GM21737 (cell line): ENCODE results near the gene DNLZ.

Source experiments
- ATAC-seq: cut with Tn5 transposase; IDR thresholded peaks from one replicate; pipeline ENCODE4 v1.9.1; 2021; ENCODE audit warnings: mild to moderate bottlenecking, moderate library complexity; ENCODE audit not compliant: unreplicated experiment

DNLZ gene

DNA sequence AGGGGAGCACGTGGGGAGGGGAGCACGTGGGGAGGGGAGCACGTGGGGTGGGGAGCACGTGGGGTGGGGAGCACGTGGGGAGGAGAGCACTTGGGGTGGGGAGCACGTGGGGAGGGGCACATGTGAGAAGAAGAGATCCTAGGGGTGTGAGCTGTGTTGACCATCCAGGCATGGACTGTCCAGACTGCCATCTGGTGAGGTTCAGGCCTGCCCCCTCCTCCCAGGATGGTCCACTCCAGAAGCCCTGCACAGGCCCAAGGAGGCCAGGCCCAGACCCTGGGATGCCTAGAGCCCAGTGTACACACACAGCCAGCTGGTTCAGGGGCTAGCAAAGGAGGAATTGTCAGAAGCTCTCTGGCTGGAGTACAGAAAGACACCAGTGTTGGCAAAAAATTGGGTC, 34.1 kb upstream of the DNLZ start:
- ATAC-seq: no peak

DNA sequence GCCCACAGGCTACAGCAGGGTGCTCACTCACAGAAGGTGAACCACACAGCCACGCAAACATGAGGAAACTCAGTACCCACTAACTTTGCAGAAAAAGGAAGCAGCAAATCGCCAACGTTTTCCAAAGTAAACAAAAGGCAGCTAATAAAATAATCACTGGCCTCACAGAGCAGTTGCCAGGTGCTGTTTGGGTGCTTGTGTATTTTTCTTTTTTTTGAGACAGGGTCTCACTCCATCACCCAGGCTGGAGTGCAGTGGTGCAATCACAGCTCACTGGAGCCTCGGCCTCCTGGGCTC, 32.6 kb upstream of the DNLZ start:
- no peak for ATAC-seq

DNA sequence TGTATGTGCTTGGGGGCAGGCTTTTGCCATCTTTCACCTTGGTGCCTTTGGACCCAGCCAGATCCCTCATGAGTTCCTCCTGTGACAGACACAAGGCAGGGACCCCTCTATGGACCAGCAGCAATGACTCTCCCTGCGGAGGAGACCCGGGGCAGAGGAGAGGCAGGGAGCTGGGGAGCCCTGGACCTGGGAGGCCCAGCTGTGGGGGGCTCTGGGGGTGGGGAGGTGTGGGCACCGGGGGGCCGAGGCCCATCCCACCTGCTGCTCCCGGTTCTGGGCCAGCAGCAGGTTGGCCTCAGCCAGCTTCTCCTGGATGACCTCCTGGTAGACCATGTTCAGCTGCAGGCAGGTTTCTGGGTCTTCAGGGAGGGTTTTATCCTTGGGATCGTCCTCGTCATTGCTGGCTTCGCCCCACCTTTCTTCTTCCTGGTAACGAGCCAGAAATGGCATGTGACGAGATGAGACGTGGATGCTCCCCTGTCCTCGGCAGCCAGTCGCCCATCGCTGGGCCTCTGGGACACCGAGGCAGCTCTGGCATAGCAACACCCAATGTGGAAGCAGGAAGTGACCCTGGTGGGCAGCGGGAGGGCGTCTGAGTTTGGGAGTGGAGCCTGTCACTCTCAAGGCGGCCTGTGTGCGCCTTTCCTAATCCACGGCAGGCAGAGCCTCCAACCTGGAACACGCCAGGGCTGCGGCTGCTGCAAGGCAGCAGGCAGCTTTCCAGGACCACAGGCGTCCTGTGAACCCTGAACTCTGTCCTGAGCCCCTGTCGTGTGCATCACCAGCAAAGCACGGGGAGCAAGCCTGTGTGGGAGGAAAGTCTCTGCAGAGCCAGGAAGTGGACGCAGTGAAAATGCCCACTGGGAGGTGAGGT, 32.0 kb upstream of the DNLZ start:
- no peak for ATAC-seq

DNA sequence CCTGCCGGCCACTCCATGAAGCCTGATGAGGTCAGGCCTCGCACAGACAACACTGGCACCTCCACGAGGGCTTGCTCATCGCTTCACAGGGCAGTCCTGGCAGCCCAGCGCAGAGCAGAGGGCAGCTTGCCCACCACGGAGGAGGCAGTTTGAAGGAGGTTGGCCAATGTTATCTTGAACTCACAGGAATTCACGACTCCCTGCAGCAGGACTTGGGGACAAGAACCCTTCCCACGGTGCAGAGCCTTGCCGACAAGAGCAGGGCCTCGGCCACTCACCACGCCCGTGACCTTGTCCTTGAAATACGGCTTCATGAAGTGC, 31.4 kb upstream of the DNLZ start:
- no peak for ATAC-seq

DNA sequence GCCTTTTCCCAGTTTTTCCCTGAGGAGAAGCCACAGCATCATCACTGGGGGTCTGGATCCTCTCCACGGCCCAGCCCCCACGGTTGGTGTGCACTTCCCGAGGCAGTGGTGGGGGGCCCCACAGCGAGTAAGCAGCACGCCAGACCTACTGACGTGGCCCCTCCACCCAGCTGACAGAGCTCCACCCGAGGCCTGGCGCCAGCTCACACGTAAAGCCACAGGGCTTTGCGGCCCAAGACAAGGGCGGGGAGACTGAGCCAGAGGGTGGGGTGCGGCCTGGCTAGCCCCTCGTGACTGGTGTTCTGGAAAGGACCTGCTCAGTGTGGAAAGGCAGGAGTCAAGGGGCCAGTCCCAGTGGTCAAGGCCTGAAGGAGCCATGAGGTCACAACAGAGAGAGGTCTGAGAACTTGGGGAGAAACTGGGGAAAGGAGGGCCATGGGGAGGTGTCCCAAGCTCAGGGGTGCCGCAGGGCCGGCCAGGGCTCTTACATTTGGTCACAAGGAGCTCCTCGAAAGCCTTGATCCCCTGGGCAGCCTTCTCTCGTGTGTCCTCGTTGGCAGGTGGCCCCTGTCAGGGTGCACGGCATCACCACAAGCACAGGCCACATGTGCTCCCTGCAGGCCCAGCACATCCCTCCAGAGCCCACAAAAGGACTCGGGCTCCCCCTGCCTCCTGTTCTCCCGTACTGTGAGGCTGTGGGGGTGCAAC, 30.9 kb upstream of the DNLZ start:
- ATAC-seq: no peak

DNA sequence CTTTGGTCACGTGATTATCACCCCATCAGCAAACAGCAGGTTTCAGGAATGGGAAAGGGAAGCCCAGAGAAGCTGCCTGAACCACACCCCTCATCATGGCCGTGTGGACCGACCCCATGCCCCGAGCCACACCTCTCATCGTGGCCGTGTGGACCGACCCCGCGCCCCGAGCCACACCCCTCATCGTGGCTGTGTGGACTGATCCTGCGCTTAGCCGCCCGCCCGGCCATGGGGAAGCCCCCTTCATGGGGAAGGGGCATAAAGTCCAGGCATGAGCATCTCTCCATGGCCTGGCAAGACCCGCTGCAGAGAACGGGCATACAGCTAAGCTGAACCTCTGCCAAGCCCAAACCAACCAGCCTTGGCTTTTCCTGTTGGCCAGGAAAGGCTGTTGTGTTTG, 30.0 kb upstream of the DNLZ start:
- ATAC-seq: no peak

DNA sequence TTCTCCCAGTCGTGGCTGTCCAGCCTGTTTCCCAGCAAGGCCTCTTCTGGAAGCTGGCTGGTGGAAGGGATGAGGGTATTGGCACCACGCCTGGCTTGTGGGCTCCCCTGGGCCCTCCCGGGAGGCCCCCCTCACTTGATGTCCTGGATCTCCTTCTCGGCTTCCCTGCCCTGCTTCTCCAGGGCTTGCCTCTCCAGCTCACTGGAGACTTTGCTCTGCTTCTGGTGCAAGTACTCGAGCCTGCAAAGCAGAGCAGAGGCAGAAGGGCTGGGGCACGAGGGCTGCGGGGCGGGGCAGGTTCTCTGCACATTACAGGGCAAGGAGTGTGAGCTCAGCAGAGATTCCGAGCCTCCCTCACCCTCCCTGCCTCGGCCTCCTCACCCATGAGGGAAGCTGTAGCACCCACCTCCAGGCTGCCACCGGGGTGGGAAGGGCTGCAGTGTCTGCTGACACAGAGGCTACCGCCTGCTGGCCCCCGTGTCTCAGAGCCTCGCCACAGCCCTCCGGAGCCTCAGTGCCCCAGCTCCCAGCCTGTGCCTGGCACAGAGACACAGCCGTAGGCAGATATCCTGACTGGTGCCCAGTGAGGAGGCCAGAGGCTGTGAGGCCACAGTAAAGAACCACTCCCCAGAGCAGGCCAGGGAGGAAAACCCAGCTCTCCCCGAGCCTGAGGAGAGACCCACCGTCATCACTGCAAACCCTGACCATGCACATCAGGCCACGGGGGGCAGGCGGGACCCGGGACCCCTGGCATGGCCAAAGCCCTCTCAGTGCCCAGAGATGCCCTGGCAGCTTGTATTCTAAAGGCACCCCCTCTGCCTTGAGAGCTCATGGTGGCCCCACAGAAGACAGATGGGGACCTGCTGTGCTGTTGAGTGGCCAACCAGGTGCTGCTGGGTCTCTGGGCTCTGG, 29.2 kb upstream of the DNLZ start:
- ATAC-seq: no peak

DNA sequence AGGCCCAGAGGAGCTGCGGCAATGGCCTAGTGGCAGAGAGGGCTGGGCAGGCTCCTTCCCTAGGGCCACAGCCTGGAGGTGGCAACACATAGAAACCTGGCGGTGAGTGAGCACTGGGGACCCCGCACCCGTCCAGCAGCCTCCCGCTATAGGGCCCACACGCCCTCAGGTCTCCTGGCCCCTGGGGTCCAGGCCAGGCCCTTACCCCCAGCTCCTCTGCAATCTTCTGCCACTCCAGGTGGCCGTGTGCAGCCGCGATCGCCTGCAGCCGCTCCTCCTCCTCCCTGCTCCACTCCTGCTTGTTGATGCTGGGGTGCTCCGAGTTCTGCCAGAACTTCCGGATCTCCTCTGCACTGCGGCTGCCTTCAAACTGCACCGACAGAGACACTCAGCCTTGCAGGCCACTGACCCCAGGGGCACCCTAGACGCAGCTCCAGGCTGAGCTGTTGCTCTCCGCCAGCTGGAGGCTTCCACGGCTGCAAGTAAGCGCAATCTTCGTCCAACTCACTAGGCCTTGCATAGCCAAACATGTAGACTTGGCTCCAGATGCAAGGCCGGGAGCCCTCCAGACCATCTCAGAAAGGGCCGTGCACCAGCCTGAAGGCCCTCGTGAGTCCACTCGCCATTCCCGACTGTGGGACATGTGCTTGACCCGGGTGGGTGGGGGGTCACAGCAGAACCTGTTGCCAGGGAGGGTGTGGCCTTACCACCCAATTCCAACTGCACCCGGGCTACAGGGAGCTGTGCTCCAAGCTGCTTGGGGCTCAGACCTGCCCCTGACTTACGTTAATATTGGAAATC, 28.4 kb upstream of the DNLZ start:
- no peak for ATAC-seq

DNA sequence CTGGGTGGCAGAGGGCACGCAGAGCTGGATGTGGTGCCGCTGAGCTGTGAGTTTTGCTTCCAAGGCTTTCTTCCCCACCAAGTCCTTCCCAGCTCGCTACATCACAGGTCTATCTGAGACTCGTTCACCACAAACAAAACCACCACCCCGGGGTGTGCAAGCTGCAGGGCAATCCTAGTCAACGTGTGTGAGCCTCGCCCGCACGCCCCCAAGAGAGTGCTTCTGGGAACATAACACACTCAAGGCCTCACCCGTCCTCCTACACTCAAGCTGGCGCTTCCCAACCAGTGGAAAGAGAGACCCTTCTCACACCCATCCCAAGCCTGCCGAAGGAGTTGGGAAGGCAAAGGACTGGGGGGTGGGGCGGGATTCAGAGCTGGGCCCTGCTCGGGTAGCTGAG, 25.9 kb upstream of the DNLZ start:
- no peak for ATAC-seq

DNA sequence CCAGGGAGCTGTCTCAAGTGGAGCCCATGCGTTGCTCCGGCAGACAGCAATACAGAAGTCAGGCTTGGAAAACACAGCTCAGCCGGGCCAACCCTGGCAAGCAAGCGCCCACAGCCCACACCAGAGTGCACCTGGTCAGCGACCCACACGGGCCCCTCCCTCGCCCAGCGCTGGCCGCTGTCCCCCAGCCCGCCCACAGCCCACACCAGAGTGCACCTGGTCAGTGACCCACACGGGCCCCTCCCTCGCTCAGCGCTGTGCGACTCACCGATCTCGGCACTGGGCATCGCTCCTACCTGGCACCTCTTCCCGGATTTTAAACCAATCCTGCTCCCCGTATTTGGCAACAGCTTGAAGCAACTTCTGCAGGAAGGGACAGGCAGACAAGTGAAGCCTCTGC, 23.7 kb upstream of the DNLZ start:
- ATAC-seq: no peak

DNA sequence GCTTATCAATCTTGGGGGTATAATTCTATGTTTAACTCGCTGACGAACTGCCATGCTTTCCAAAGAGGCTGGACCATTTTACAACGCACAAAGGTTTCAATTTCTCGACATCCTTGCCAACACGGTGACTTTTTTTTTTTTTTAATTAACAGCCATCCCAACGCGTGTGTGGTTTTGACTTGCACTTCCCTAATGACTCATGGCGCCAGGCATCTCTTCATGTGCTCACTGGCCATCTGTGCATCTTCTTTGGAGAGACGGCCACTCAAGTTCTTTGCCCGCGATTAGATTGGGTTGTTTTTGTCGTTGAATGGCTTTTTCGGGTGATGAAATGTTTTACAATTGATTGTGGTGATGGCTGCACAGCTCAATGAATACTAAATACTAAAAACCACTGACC, 22.5 kb upstream of the DNLZ start:
- ATAC-seq: no peak

DNA sequence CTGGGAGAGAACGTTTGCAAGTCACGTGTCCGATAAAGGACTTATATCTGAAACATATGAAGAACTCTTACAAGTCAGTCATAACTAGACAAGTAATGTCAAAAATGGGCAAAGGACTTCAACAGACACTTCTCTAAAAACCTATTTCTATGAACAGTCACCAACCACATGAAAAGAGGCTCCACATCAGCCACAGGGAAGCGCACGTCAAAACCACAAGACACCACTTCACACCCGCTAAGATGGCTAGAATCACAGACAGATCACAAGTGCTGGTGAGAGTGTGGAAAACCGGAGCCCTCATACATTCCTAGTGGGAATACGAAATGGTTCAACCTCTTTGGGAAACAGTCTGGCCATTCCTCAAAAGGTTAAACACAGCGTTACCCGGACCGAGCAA, 21.5 kb upstream of the DNLZ start:
- no peak for ATAC-seq

DNA sequence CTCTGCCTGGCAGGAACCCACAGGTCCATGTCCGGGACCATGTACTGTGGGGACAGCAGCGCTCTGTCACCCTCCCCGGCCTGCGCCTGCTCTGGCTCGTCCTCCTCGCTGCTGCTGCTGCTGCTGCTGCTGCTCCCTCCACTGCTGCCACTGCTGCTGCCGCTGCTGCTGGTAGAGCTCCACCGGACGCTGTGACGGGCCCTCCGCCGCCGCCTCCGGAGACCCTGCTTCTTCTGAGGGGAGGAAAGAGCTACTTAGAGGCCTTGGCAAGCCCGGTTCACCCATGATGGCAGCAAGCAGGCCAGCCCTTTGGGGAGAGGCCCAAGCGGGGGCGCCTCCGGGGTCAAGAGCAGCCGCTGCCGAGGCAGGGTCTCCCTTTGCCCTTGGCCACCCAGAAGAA, 19.9 kb upstream of the DNLZ start:
- no peak for ATAC-seq

DNA sequence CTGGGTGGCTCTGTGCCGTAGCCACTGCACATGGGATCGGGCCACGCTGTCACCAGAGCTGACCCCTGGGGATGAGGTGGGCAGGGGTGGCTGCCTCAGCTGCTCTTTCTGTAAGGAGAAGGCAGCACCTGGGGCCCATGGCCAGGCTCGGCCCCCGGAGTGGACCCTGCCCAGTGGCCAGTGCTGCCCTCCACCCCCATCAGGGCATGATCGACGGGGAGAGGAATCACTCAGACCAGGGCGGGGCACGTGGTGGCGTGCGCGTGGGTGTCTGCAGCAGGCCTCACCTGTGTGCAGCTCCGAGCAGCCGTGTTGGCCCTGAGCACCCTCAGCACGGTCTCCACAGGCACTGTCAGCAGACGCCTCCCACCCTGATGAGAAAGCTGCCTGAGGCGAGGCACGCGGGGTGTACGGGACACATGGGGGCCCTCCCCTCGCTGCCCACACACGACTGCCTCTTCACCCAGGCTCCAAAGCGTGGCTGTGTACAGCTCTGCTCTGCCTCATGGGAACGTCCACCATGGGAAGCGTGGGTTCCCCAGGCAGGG, 18.5 kb upstream of the DNLZ start:
- no peak for ATAC-seq

DNA sequence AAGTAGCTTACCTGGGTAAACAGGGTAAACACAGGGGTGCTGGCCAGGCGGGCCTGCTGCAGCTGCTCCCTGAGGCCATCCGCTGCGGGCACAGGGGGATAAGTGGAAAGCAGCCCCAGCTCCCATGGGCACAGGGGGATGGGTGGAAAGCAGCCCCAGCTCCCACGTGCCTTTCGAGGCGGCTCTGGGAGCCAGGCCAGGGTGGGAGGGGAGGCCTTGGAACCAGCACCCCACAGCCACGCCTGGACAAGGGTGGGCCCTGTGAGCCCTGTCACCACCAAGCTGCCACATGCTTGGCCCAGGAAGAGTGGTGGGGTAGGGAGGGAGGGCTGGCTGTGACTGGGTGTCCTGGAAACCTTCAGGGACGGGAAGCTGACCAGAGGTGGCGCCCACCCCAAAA, 17.8 kb upstream of the DNLZ start:
- ATAC-seq: no peak

DNA sequence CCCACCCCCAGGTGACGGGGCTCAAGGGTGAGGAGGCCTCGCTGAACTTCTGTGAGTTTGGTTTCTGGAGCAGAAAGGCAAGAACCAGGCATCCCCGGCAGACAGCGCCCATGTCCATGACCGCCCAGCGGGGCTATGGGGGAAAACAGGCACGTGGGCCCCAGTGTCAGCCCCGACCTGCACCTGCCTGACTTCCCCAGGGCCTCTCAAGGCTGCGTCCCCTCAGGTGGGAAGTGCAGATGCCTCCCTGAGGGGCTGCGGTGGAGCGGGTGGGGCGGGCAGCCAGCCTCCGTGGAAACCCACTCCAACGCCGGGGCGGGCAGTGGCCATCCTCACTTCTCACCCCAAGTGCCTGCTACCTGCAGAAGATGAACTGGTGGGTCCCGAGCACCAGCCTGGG, 16.8 kb upstream of the DNLZ start:
- ATAC-seq: no peak

DNA sequence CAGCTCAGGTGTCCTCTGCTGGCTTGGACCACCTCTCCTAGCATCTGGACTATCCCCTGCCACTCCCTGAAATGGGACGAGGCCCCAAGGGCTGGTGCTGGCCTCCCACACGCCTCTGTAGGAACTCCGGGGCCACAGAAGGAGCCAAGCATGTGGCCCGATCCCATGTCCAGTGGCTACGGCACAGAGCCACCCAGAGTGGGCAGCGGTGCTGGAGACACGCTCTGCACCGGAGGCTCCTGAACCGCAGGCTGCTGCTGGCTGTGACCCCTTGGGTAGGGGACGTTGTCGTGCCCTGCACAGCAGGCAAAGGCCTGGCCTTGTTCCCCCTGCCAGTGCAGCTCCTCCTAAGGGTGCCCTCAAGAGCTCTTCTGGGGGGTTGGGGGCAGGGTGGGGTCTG, 16.3 kb upstream of the DNLZ start:
- no peak for ATAC-seq

DNA sequence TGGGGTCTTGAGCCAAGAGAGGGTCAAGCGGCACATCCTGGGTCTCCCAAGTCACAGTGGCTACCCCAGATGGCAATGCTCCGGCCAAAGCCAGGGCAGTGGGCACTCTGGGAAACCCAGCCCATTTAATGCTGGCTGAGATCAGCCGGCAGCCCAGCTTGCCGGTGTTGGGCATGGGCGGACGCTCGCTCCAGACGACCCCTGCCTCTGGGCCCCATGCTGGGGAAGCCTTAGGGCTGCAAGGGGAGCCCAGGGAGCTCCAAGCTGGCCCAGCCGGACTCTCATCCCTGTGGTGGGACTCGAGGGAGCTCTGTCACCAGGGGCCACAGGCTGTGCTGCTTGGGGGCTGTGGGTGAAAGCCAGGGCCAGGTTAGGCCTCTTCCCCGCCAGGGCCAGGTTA, 15.9 kb upstream of the DNLZ start:
- ATAC-seq: no peak

DNA sequence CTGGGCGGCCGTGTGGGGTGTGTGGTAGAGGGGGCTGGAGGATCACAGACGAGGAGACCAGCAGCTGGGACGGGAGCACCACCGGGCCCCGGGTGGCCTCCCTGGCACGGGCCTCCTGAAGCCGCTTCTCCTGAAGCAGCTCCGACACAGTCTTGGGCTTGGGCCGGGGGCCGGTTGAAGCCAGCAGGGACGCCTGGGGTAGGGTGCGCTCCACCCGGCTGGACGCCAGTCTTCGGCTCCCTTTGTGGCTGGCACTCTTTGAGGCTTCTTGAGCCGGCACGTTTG, 15.4 kb upstream of the DNLZ start:
- ATAC-seq: no peak

DNA sequence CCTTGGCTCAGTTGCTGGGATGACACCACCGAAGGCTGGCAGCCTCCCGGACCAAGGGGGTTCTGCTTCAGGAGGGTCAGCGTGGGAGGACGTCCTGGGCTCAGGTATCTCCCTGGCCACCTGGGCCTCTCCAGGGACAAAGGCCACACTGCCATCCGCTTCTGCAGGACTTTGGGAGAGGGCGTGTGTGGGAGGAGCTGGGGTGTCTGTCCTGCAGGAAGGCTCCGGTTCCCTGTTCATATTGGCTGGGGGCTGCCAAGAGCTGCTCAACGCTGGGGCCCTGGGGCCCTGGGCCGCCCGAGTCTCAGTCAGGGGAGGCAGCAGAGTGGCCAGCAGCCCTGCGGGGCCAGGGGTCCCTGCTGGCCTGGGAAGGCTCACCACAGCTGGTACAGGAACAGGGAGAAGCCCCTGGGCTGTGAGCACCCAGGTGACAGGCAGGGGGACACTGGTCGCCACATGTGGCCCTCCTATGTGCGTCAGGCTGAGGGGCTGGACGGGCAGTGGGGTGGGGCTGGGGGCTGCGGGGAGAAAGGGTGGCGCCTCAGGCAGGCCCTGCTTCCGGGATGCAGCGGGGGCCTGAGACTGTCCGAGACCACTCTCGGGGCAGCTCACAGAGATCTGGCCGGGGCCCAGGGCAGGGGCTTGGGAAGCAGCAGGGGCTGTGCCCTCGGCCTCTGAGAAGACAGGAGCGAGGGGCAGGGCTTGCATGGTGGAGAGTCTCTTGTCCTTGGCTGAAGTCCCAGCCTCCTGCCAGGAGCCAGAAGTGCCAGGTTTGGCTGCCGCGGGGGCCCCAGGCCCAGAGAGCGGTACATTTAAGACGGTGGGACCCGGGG, 14.8 kb upstream of the DNLZ start:
- no peak for ATAC-seq
